Prostate gland (tissue), 2 donors: ENCODE measurements around the gene CDK5RAP2.

Experiments
- POLR2AphosphoS5 ChIP-seq: sonication (generic); formaldehyde crosslinking; IDR thresholded peaks from one replicate; pipeline ENCODE4 v1.6.1; 2017; ENCODE audit warnings: antibody characterized with exemption
- TF ChIP-seq, protein P1 (sequence below), 4 experiments: fragments of 200-600 bp in 2 of 4; fragments of 450-650 bp in 2 of 4; sonication (generic) in 2 of 4; IDR thresholded peaks; 1 replicate in 3 of 4; 2 replicates in 1 of 4; pipeline ENCODE4 v1.5.1; 2016 to 2019; ENCODE audit warnings: antibody characterized with exemption in 4 of 4, mild to moderate bottlenecking in 2 of 4, moderate library complexity in 2 of 4

- TF ChIP-seq, protein P1, sequence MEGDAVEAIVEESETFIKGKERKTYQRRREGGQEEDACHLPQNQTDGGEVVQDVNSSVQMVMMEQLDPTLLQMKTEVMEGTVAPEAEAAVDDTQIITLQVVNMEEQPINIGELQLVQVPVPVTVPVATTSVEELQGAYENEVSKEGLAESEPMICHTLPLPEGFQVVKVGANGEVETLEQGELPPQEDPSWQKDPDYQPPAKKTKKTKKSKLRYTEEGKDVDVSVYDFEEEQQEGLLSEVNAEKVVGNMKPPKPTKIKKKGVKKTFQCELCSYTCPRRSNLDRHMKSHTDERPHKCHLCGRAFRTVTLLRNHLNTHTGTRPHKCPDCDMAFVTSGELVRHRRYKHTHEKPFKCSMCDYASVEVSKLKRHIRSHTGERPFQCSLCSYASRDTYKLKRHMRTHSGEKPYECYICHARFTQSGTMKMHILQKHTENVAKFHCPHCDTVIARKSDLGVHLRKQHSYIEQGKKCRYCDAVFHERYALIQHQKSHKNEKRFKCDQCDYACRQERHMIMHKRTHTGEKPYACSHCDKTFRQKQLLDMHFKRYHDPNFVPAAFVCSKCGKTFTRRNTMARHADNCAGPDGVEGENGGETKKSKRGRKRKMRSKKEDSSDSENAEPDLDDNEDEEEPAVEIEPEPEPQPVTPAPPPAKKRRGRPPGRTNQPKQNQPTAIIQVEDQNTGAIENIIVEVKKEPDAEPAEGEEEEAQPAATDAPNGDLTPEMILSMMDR (IDR thresholded peaks at IDR 0.05) = no peak
- TF ChIP-seq POLR2AphosphoS5 = no peak
Observed at GRCh38 chr9:120464887-120465421, 115.0 kb downstream of the CDK5RAP2 start.
